PC-9 (cell line): ENCODE measurements around the gene PAN3. TPM values are rescaled to one million over a fixed set of nuclear protein-coding genes. Genes with fewer than 3 reads are reported as not detected.

Experiments used
- BruUV-seq: library from RNA; stranded (reverse); fragments of 400-500 nt; replicated peaks from 2 replicates; lab custom pipeline; 2021; lab: Mats Ljungman, UMichigan
- CTCF ChIA-PET: fragments of 300-600 bp; sonication (Branson Sonifier 250); formaldehyde crosslinking; loops from one replicate; lab custom pipeline; 2022; ENCODE audit warnings: antibody characterized with exemption; lab: Charles Lee
- POLR2A ChIA-PET: fragments of 300-600 bp; sonication (Branson Sonifier 250); formaldehyde crosslinking; loops from one replicate; lab custom pipeline; 2022; ENCODE audit warnings: antibody characterized with exemption; ENCODE audit not compliant: unreplicated experiment; lab: Charles Lee
- DNase-seq, 2 experiments: peaks; one replicate each; pipeline versions ENCODE4 v3.0.0 to v3.0.0-alpha.2; 2015 to 2022; ENCODE audit warnings: mixed read lengths in 1 of 2
- H2AFZ ChIP-seq: fragments of 200-600 bp; sonication (generic); 2 replicates; pipeline ENCODE4 v1.8.1; 2017; ENCODE audit warnings: antibody characterized with exemption
- H3F3A ChIP-seq: fragments of 200-600 bp; sonication (generic); 2 replicates; pipeline ENCODE4 v1.8.1; 2017; ENCODE audit warnings: antibody characterized with exemption, mild to moderate bottlenecking, low read depth; ENCODE audit not compliant: insufficient read depth
- H3K27ac ChIP-seq: fragments of 200-600 bp; sonication (generic); 2 replicates; pipeline ENCODE4 v1.6.1; 2016; ENCODE audit warnings: mixed run types
- H3K27me3 ChIP-seq: fragments of 200-600 bp; sonication (generic); 2 replicates; pipeline ENCODE4 v1.6.1; 2016; ENCODE audit warnings: low read depth, mixed run types; ENCODE audit not compliant: insufficient read depth
- H3K36me3 ChIP-seq: fragments of 200-600 bp; sonication (generic); 2 replicates; pipeline ENCODE4 v1.6.1; 2016; ENCODE audit warnings: low read depth, mixed run types
- H3K4me1 ChIP-seq: fragments of 200-600 bp; sonication (generic); replicated peaks from 2 replicates; pipeline ENCODE4 v1.6.1; 2016; ENCODE audit warnings: mixed run types; ENCODE audit not compliant: insufficient read depth
- H3K4me2 ChIP-seq: fragments of 200-600 bp; sonication (generic); 2 replicates; pipeline ENCODE4 v1.6.1; 2017; ENCODE audit warnings: mixed run types
- H3K4me3 ChIP-seq: fragments of 200-600 bp; sonication (generic); 2 replicates; pipeline ENCODE4 v1.6.1; 2016; ENCODE audit warnings: mixed run types
- H3K79me2 ChIP-seq: fragments of 200-600 bp; sonication (generic); 2 replicates; pipeline ENCODE4 v1.6.1; 2017; ENCODE audit warnings: low read depth, mixed run types
- H3K9me2 ChIP-seq: fragments of 200-600 bp; sonication (generic); 2 replicates; pipeline ENCODE4 v1.8.1; 2017; ENCODE audit warnings: mild to moderate bottlenecking; ENCODE audit not compliant: insufficient read depth
- H3K9me3 ChIP-seq: fragments of 200-600 bp; sonication (generic); 2 replicates; pipeline ENCODE4 v1.8.1; 2016; ENCODE audit warnings: low read depth; ENCODE audit not compliant: insufficient read depth
- H4K20me1 ChIP-seq: fragments of 200-600 bp; sonication (generic); 2 replicates; pipeline ENCODE4 v1.8.1; 2017; ENCODE audit not compliant: insufficient read depth
- CTCF ChIP-seq: fragments of 200-600 bp; sonication (generic); conservative IDR thresholded peaks from 2 replicates; pipeline ENCODE4 v1.6.1; 2017; ENCODE audit warnings: mixed run types, antibody characterized with exemption, mild to moderate bottlenecking, moderate library complexity
- EZH2 ChIP-seq: fragments of 200-600 bp; sonication (generic); IDR thresholded peaks from 2 replicates; pipeline ENCODE4 v1.8.0; 2017; ENCODE audit warnings: antibody characterized with exemption, low read depth
- intact Hi-C: fragments of 100-400 bp; cut with micrococcal nuclease; formaldehyde crosslinking; loops from one replicate; pipeline ENCODE4 v1.10.0; 2022; ENCODE audit not compliant: unreplicated experiment
- total RNA-seq: library from RNA; stranded (reverse); gene quantifications from 2 replicates; pipeline ENCODE4 v1.2.3, GENCODE V29; 2021

Gene PAN3
- total RNA-seq, 1 experiment from 2014 or later: 34.6 TPM

GRCh38 chr13:28344163-28344562 lies 205.8 kb downstream of the PAN3 start:
- Histone ChIP-seq H3K36me3 (no peaks in the 10 kb centered on the region), H3K79me2 (no peaks in the 10 kb centered on the region), H3K9me3 (no peaks in the 10 kb centered on the region), H3K27me3 (peaks cover 88% of the 10 kb centered on the region), H3K4me3 (no peak overlapping the region), H3K9me2 (no peaks in the 10 kb centered on the region), H3F3A (no peaks in the 10 kb centered on the region), H4K20me1 (peaks cover 3% of the 10 kb centered on the region; the same call in 1 of the 2 replicates), H3K4me2 (no peak overlapping the region), H2AFZ (no peak overlapping the region), H3K27ac (no peak overlapping the region), H3K4me1 (no peaks in the 10 kb centered on the region)
- intact Hi-C loops: no loop called here
- ChIA-PET POLR2A (no interaction called here), CTCF (no interaction called here)
- no peak for DNase-seq
- no TSS peak for BruUV-seq
- no peak for TF ChIP-seq CTCF
- no peak for TF ChIP-seq EZH2

Other genes starting within 250 kb of the PAN3 start
- gene PDX1, start 218.5 kb upstream of the PAN3 start, total RNA-seq: not detected in 2 replicates
- gene CDX2, start 169.2 kb upstream of the PAN3 start, total RNA-seq: not detected in 2 replicates
- gene URAD, start 149.9 kb upstream of the PAN3 start, total RNA-seq: not detected in 2 replicates
- gene FLT3, start 38.0 kb upstream of the PAN3 start, total RNA-seq: not detected in 2 replicates